H1 (cell line): ENCODE measurements around the gene ELFN1.

Experiments used
- CEBPB ChIP-seq: IDR thresholded peaks from 2 replicates; pipeline ENCODE4 v1.6.1; 2012; ENCODE audit warnings: low read depth, low read length
- CTCF ChIP-seq, 3 experiments: IDR thresholded peaks; 1 replicate in 2 of 3; 2 replicates in 1 of 3; pipeline versions ENCODE4 v1.5.1 to v1.6.1; 2011; ENCODE audit warnings: low read length in 3 of 3, mild to moderate bottlenecking in 3 of 3, inconsistent platforms in 2 of 3, low read depth in 1 of 3, moderate library complexity in 1 of 3; ENCODE audit not compliant: insufficient read depth in 1 of 3; ENCODE audit errors: control extremely low read depth in 1 of 3
- POLR2A ChIP-seq, 2 experiments: IDR thresholded peaks; 1 replicate in 1 of 2; 2 replicates in 1 of 2; pipeline ENCODE4 v1.6.1; 2011; ENCODE audit warnings: low read depth in 2 of 2, low read length in 2 of 2, mild to moderate bottlenecking in 2 of 2; ENCODE audit errors: control extremely low read depth in 1 of 2
- POLR2AphosphoS5 ChIP-seq: IDR thresholded peaks from 2 replicates; pipeline ENCODE4 v1.6.1; 2011; ENCODE audit warnings: low read depth, low read length
- RAD21 ChIP-seq, 2 experiments: IDR thresholded peaks in 1 of 2; conservative IDR thresholded peaks in 1 of 2; 2 replicates each; pipeline ENCODE4 v1.6.1; 2011; ENCODE audit warnings: low read depth in 2 of 2, low read length in 2 of 2, improper control_type of control experiment in 1 of 2, inconsistent platforms in 1 of 2, mild to moderate bottlenecking in 1 of 2, moderate library complexity in 1 of 2
- SP1 ChIP-seq: IDR thresholded peaks from 2 replicates; pipeline ENCODE4 v1.6.1; 2011; ENCODE audit warnings: low read depth, low read length
- TAF1 ChIP-seq: IDR thresholded peaks from 2 replicates; pipeline ENCODE4 v1.6.1; 2011; ENCODE audit warnings: mild to moderate bottlenecking, low read depth, low read length
- TCF12 ChIP-seq: IDR thresholded peaks from 2 replicates; pipeline ENCODE4 v1.6.1; 2011; ENCODE audit warnings: low read depth, mild to moderate bottlenecking, low read length
- YY1 ChIP-seq: IDR thresholded peaks from 2 replicates; pipeline ENCODE4 v1.6.1; 2011; ENCODE audit warnings: low read depth, mild to moderate bottlenecking, low read length
- ZNF274 ChIP-seq: IDR thresholded peaks from 2 replicates; pipeline ENCODE4 v1.7.0; 2012; ENCODE audit warnings: low read length, borderline replicate concordance; ENCODE audit errors: extremely low read depth

GRCh38 chr7:1653500-1653899, 16.6 kb upstream of the ELFN1 start:
- TF ChIP-seq RAD21 (IDR thresholded peaks at IDR 0.05 in 1 of 2, conservative IDR thresholded peaks at IDR 0.05 in 1 of 2; ENCODE audit: low read depth in 2 of 2, low read length in 2 of 2) (no peak), CTCF (IDR thresholded peaks at IDR 0.05; ENCODE audit: control extremely low read depth in 1 of 3, insufficient read depth in 1 of 3, low read depth in 1 of 3, low read length in 3 of 3) (no peak), CEBPB (no peak), ZNF274 (no peak), POLR2A (IDR thresholded peaks at IDR 0.05; ENCODE audit: control extremely low read depth in 1 of 2, low read depth in 2 of 2, low read length in 2 of 2) (no peak), TCF12 (no peak), YY1 (no peak), SP1 (no peak), TAF1 (no peak), POLR2AphosphoS5 (no peak)
